Measurements from ENCODE around the gene FAR2.
"Not testable (repeated sequence)": the region's sequence is repeated elsewhere in the genome, so short reads cannot be mapped to it uniquely, and the experiment has no call there.

DNA sequence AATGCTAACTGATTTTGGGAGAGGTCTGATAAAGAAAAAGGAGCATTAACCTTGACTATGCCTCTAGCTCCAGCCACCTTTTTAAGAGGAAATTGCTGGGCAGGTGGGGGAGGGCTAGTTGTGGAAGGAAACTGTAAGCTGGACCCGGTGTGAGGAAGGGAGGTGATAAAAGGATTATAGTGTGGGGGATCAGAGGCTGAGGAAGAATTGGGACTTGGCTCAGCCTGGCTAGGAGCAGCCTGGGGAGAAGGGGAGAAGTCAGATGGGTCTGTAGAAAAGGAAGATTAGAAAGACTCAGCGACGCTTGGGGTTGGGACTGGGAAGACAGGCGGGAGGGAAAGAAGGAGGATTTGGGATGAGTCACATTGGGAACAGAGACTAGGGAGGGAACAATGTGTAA is 10.2 kb upstream of the FAR2 start:
- TF ChIP-seq, protein P1, sequence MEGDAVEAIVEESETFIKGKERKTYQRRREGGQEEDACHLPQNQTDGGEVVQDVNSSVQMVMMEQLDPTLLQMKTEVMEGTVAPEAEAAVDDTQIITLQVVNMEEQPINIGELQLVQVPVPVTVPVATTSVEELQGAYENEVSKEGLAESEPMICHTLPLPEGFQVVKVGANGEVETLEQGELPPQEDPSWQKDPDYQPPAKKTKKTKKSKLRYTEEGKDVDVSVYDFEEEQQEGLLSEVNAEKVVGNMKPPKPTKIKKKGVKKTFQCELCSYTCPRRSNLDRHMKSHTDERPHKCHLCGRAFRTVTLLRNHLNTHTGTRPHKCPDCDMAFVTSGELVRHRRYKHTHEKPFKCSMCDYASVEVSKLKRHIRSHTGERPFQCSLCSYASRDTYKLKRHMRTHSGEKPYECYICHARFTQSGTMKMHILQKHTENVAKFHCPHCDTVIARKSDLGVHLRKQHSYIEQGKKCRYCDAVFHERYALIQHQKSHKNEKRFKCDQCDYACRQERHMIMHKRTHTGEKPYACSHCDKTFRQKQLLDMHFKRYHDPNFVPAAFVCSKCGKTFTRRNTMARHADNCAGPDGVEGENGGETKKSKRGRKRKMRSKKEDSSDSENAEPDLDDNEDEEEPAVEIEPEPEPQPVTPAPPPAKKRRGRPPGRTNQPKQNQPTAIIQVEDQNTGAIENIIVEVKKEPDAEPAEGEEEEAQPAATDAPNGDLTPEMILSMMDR (conservative IDR thresholded peaks at IDR 0.05 in 1 of 2, IDR thresholded peaks at IDR 0.05 in 1 of 2; ENCODE audit: low read depth in 1 of 2, low read length in 2 of 2): not testable (repeated sequence)
- not testable (repeated sequence) for TF ChIP-seq EZH2 (IDR thresholded peaks at IDR 0.05; ENCODE audit: low read length, missing control alignments)

Data from fibroblast of lung (primary cell).